Ascending aorta (tissue), 2 donors: ENCODE data around the gene MYH14. TPM values are rescaled to one million over a fixed set of nuclear protein-coding genes. Genes with fewer than 3 reads are reported as not detected.

Source experiments
- DNase-seq, 2 donors: peaks; one replicate each; pipeline ENCODE4 v3.0.0-alpha.2; 2019; ENCODE audit warnings: low spot score in 2 of 2
- H3K27ac ChIP-seq, 2 donors: fragments of 200-600 bp; sonication (generic); one replicate each; pipeline ENCODE4 v1.5.1; 2016 to 2017; ENCODE audit warnings: mild to moderate bottlenecking in 1 of 2
- H3K27me3 ChIP-seq: fragments of 200-600 bp; sonication (generic); one replicate; pipeline ENCODE4 v1.5.1; 2017
- H3K36me3 ChIP-seq, 2 donors: fragments of 200-600 bp; sonication (generic); one replicate each; pipeline ENCODE4 v1.5.1; 2016
- H3K4me1 ChIP-seq, 2 donors: fragments of 200-600 bp; sonication (generic); one replicate each; pipeline ENCODE4 v1.5.1; 2016 to 2017; ENCODE audit warnings: mild to moderate bottlenecking in 1 of 2
- H3K4me3 ChIP-seq, 2 donors: fragments of 200-600 bp; sonication (generic); one replicate each; pipeline ENCODE4 v1.5.1; 2016 to 2017; ENCODE audit warnings: mild to moderate bottlenecking in 1 of 2
- H3K9me3 ChIP-seq, 2 donors: fragments of 200-600 bp; sonication (generic); one replicate each; pipeline ENCODE4 v1.5.1; 2016
- CTCF ChIP-seq, 3 experiments: fragments of 200-600 bp in 2 of 3; fragments of 450-650 bp in 1 of 3; sonication (generic) in 2 of 3; IDR thresholded peaks; one replicate each; pipeline ENCODE4 v1.5.1; 2016 to 2019; ENCODE audit warnings: antibody characterized with exemption in 3 of 3, mild to moderate bottlenecking in 1 of 3, moderate library complexity in 1 of 3
- intact Hi-C: fragments of 100-400 bp; cut with DNase I; formaldehyde crosslinking; loops from one replicate; pipeline ENCODE4 v1.15.1; 2023
- total RNA-seq: library from RNA; depleted of rRNA; stranded (reverse); fragments of >200 nt; gene quantifications from one replicate; pipeline ENCODE4 v1.1.0, GENCODE V29; 2016

MYH14 gene
- total RNA-seq, 1 donor from 2014 or later: 8.6 TPM

GRCh38 chr19:50199259-50199555 is 4.2 kb upstream of the MYH14 start:
- Histone ChIP-seq H3K4me1 (peaks cover 0 to 17% of the 10 kb centered on the region in 2 donors), H3K9me3 (no peaks in the 10 kb centered on the region), H3K4me3 (no peak overlapping the region), H3K36me3 (no peaks in the 10 kb centered on the region), H3K27ac (peak overlapping the region in 1 of 2 donors; percentile 11), H3K27me3 (no peaks in the 10 kb centered on the region)
- no peak for TF ChIP-seq CTCF (IDR thresholded peaks at IDR 0.05)
- DNase-seq: no peak
- intact Hi-C loops: no loop called here

- peaks cover 0 to 21% of the 10 kb centered on the region in 2 donors for H3K4me1 ChIP-seq
- no peak overlapping the region for H3K27ac ChIP-seq
- H3K4me3 ChIP-seq: peak overlapping the region in 1 of 2 donors; percentile 78
- no peaks in the 10 kb centered on the region for H3K9me3 ChIP-seq
- intact Hi-C loops: loop anchor here (10.0 kb wide), 1 partner anchor 312 kb away; the partner anchor contains the start of genes ASPDH and JOSD2
- H3K36me3 ChIP-seq: no peaks in the 10 kb centered on the region
- no peak for TF ChIP-seq CTCF (IDR thresholded peaks at IDR 0.05)
- H3K27me3 ChIP-seq: no peaks in the 10 kb centered on the region
- no peak for DNase-seq
These were observed 1.0 kb upstream of the MYH14 start for GRCh38 chr19:50202386-50202785.

GRCh38 chr19:50202962-50203280 is 501 bp upstream of the MYH14 start:
- Histone ChIP-seq H3K36me3 (no peaks in the 10 kb centered on the region), H3K4me3 (peak overlapping the region; percentile 57 to 78), H3K9me3 (no peaks in the 10 kb centered on the region), H3K27ac (no peak overlapping the region), H3K4me1 (peaks cover 0 to 21% of the 10 kb centered on the region in 2 donors), H3K27me3 (no peaks in the 10 kb centered on the region)
- intact Hi-C loops: loop anchor here (1.0 to 10.0 kb wide), 2 partner anchors 55 to 312 kb away; partner anchors contain the start of genes ASPDH and JOSD2
- no peak for DNase-seq
- TF ChIP-seq CTCF (IDR thresholded peaks at IDR 0.05): no peak

GRCh38 chr19:50204081-50204428 is 633 bp downstream of the MYH14 start:
- no peaks in the 10 kb centered on the region for H3K27me3 ChIP-seq
- H3K9me3 ChIP-seq: no peaks in the 10 kb centered on the region
- peaks cover 0 to 18% of the 10 kb centered on the region in 2 donors for H3K4me1 ChIP-seq
- H3K4me3 ChIP-seq: peak overlapping the region; percentile 57 to 78
- H3K27ac ChIP-seq: no peak overlapping the region
- intact Hi-C loops: loop anchor here (2.0 to 10.0 kb wide), 2 partner anchors 31 to 311 kb away; partner anchors contain the start of genes ASPDH and JOSD2
- TF ChIP-seq CTCF (IDR thresholded peaks at IDR 0.05): no peak
- no peaks in the 10 kb centered on the region for H3K36me3 ChIP-seq
- no peak for DNase-seq

DNA sequence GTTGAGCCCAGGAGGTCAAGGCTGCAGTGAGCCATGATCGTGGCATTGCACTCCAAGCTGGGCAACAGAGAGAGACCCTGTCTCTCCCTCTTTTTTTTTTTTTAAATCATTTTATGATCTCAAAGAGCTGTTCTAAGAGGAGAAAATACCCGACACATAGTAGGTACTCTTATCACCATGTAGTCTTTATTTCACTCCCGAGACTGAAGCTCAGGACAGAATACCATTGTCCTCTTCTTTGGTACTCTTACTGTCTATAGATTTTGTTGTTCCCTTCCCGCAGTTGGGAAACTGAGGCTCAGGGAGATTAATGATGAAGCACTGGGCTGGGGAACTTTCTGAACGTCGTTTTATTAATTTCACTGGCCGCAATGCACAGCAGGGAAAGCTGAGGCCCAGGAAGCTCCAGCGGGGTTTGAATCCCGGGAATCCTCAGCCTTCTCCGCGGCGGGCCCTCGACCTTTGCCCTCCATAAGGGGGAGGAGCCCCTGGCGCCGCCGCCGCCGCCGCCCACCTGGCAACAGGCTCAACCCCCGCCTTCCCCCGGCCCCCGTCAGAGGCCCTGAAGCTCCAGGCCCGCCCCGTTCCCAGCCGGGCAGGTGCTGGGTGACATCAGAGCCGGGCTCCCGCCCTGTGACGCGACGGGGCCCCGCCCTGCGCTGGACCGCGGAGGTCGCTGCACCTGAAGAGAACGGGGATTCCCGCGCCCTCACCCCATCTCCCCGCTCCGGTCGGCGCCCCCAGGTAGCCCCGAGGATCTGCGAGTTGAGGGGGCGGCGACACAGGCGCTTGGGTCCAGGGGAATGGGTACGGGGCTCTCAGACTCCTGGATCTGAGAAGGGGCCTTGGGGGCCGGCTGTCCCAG is 1.6 kb downstream of the MYH14 start:
- H3K27ac ChIP-seq: no peak overlapping the region
- intact Hi-C loops: loop anchor here (2.0 to 10.0 kb wide), 2 partner anchors 30 to 310 kb away; partner anchors contain the start of genes ASPDH and JOSD2

More for the DNA sequence above, 1.6 kb downstream of the MYH14 start:
- H3K9me3 ChIP-seq: no peaks in the 10 kb centered on the region
- H3K36me3 ChIP-seq: no peaks in the 10 kb centered on the region
- no peaks in the 10 kb centered on the region for H3K27me3 ChIP-seq
- DNase-seq: no peak
- H3K4me3 ChIP-seq: peak overlapping the region; percentile 21 to 41
- peaks cover 0 to 14% of the 10 kb centered on the region in 2 donors for H3K4me1 ChIP-seq
- no peak for TF ChIP-seq CTCF (IDR thresholded peaks at IDR 0.05)
